ENCODE data around the gene CPLANE1. TPM values are rescaled to one million over a fixed set of nuclear protein-coding genes. Genes with fewer than 3 reads are reported as not detected.

CPLANE1 gene
- total and polyA plus RNA-seq, 8 donors: 3.5 to 11.0 (median 7.3) TPM

- no peak for ATAC-seq
- no peak for TF ChIP-seq CTCF (IDR thresholded peaks at IDR 0.05)
- no peaks in the 10 kb centered on the region for H3K9me3 ChIP-seq
- no peak for FAIRE-seq
- H3K36me3 ChIP-seq: peaks cover 0 to 24% (median 2%) of the 10 kb centered on the region in 3 donors
- no peaks in the 10 kb centered on the region for H3K4me1 ChIP-seq
- no peaks in the 10 kb centered on the region for H3K27me3 ChIP-seq
- intact Hi-C loops (cut with DNase I): no loop called here
- WGBS, 2 donors: 93 to 98% methylated on average over 6 of the region's 6 CpGs
- no peak for DNase-seq
- no peak overlapping the region for H3K27ac ChIP-seq
- H3K4me3 ChIP-seq: no peak overlapping the region
Measured at GRCh38 chr5:37116359-37116758, 132.8 kb downstream of the CPLANE1 start.

GRCh38 chr5:37112383-37112991, 136.7 kb downstream of the CPLANE1 start:
- no peaks in the 10 kb centered on the region for H3K9me3 ChIP-seq
- no peaks in the 10 kb centered on the region for H3K4me1 ChIP-seq
- DNase-seq (no peak), ATAC-seq (no peak), FAIRE-seq (no peak)
- no peaks in the 10 kb centered on the region for H3K27me3 ChIP-seq
- no peak for TF ChIP-seq CTCF (IDR thresholded peaks at IDR 0.05)
- H3K36me3 ChIP-seq: peaks cover 0 to 7% (median 0%) of the 10 kb centered on the region in 3 donors
- WGBS, 2 donors: 91 to 98% methylated on average over 3 of the region's 3 CpGs
- intact Hi-C loops (cut with DNase I): no loop called here
- no peak overlapping the region for H3K27ac ChIP-seq
- H3K4me3 ChIP-seq: no peak overlapping the region

GRCh38 chr5:37111426-37112382, 137.5 kb downstream of the CPLANE1 start:
- Histone ChIP-seq H3K36me3 (peaks cover 0 to 7% (median 0%) of the 10 kb centered on the region in 3 donors), H3K27me3 (no peaks in the 10 kb centered on the region), H3K4me1 (no peaks in the 10 kb centered on the region), H3K4me3 (no peak overlapping the region), H3K9me3 (no peaks in the 10 kb centered on the region), H3K27ac (no peak overlapping the region)
- TF ChIP-seq CTCF (IDR thresholded peaks at IDR 0.05): no peak
- ATAC-seq (no peak), DNase-seq (no peak), FAIRE-seq (no peak)
- intact Hi-C loops (cut with DNase I): no loop called here
- WGBS, 2 donors: 90 to 92% methylated on average over 4 of the region's 4 CpGs

- intact Hi-C loops (cut with DNase I): no loop called here
- no peaks in the 10 kb centered on the region for H3K27me3 ChIP-seq
- no peak for FAIRE-seq
- H3K9me3 ChIP-seq: no peaks in the 10 kb centered on the region
- WGBS, 2 donors: 93 to 97% methylated on average over 1 of the region's 1 CpG
- no peak for TF ChIP-seq CTCF (IDR thresholded peaks at IDR 0.05)
- H3K4me3 ChIP-seq: no peak overlapping the region
- no peak for ATAC-seq
- H3K36me3 ChIP-seq: peaks cover 0 to 7% (median 0%) of the 10 kb centered on the region in 3 donors
- H3K27ac ChIP-seq: no peak overlapping the region
- DNase-seq: no peak
- H3K4me1 ChIP-seq: no peaks in the 10 kb centered on the region
Measured at GRCh38 chr5:37110135-37110534, 139.0 kb downstream of the CPLANE1 start.
